Measurements from ENCODE around the gene TOPBP1. TPM values are rescaled to one million over a fixed set of nuclear protein-coding genes. Genes with fewer than 3 reads are reported as not detected.

Gene TOPBP1
- total RNA-seq = 18.0 and 39.4 TPM in 2 replicates

GRCh38 chr3:133661454-133662277, at the start of gene TOPBP1:
Gene TOPBP1 (minus strand): TSS chr3:133661941. CDS start chr3:133661127, 814 bp downstream.

GRCh38 chr3:133573629-133574194, 88.0 kb downstream of the TOPBP1 start, which contains the start of gene CDV3:
Gene CDV3 (plus strand): TSS chr3:133573686. CDS start chr3:133574045, 359 bp downstream.

Other genes with a start within 250 kb of the TOPBP1 start
- 147 and 175 TPM in 2 replicates for gene CDV3, start 88.3 kb downstream of the TOPBP1 start, total RNA-seq
- gene TF, start 84.5 kb upstream of the TOPBP1 start, total RNA-seq = 0.17 TPM in 1 of 2 replicates, not detected in the other
- 59.5 and 89.0 TPM in 2 replicates for gene SRPRB, start 143.9 kb upstream of the TOPBP1 start, total RNA-seq
- gene RAB6B, start 233.9 kb upstream of the TOPBP1 start, total RNA-seq = 0.44 and 1.2 TPM in 2 replicates